SKM-1 (cell line): ENCODE measurements around the gene MUC12.
"Not testable (repeated sequence)": the region's sequence is repeated elsewhere in the genome, so short reads cannot be mapped to it uniquely, and the experiment has no call there.

Experiments used
- DNase-seq: peaks from one replicate; lab custom pipeline; 2025; ENCODE audit not compliant: unreplicated experiment; lab: John Stamatoyannopoulos, UW

Gene MUC12

GRCh38 chr7:100969066-100969615, at the start of gene MUC12:
MUC12 (plus strand) TSS chr7:100969565; CDS start chr7:100969623, 58 bp downstream.
- no peak for DNase-seq

- not testable (repeated sequence) for DNase-seq
Measured at GRCh38 chr7:100919779-100920437, 49.5 kb upstream of the MUC12 start.

GRCh38 chr7:100921039-100921438, 48.3 kb upstream of the MUC12 start:
- DNase-seq = no peak

- not testable (repeated sequence) for DNase-seq
Measured at GRCh38 chr7:100923616-100924015, 45.7 kb upstream of the MUC12 start.

DNA sequence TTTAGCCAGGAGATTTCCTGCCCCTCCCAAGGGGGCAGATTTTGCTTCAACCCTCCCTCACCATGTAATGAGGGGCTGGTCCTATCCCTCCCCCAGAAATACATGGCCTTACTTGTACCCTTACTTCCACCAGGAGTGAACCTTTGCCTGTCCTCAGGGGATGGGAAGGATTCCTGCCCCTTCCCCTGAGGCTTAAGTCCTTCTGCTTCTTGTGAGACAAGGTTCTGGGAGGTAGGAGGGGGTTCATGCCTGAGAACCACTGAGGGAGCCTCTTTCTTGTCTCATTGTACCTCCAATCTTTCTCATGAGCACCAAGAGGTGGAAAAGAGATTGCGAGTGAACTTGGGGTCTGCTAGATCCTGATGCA, 39.6 kb upstream of the MUC12 start:
- no peak for DNase-seq

- no peak for DNase-seq
Measured at GRCh38 chr7:100933734-100934133, 35.6 kb upstream of the MUC12 start.

DNA sequence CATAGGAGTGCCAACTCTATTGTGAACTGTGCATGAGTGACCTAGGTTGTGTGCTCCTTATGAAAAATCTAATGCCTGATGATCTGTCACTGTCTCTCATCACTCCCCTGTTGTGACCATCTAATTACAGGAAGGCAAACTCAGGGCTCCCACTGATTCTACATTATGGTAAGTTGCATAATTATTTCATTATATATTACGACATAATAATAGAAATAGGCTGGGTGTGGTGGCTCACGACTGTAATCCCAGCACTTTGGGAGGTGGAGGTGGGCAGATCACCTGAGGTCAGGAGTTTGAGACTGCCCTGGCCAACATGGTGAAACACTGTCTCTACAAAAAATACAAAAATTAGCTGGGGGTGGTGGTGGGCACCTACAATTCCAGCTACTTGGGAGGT, 34.0 kb upstream of the MUC12 start:
- DNase-seq = not testable (repeated sequence)

DNA sequence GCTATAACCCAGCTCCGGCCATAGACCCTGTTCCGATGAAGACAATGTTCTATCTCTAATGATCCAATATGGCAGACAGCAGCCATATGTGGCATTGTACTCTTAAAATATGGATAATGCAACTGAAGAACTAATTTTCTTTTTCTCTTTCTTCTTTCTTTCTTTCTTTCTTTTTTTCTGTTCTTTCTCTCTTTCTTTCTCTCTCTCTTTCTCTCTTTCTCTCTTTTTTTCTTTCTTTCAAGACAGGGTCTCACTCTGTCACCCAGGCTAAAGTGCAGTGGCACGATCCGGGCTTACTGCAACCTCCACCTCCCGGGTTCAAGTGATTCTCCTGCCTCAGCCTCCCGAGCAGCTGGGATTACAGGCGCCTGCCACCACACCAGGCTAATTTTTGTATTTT, 33.2 kb upstream of the MUC12 start:
- DNase-seq = not testable (repeated sequence)

- DNase-seq = no peak
Measured at GRCh38 chr7:100942045-100942774, 27.2 kb upstream of the MUC12 start.

GRCh38 chr7:100943693-100944092, 25.7 kb upstream of the MUC12 start:
- DNase-seq = no peak

DNA sequence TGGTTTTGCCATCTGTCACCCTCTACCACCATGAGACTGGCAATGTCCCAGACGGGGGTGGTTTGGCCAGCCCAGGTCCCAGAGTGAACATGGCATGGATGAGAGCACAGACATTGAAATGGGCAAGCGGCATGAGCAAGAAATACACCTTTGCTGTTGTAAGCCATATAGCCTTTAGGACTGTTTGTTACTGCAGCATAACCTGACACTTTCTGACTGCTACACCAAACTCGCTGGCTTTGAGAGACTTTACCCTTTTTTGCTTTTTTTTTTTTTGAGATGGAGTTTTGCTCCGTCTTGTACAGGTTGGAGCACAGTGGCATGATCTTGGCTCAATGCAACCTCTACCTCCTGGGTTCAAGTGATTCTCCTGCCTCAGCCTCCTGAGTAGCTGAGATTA, 25.2 kb upstream of the MUC12 start:
- DNase-seq = no peak

GRCh38 chr7:100946111-100946510, 23.3 kb upstream of the MUC12 start:
- no peak for DNase-seq

- no peak for DNase-seq
Measured at GRCh38 chr7:100946766-100947365, 22.5 kb upstream of the MUC12 start.

GRCh38 chr7:100947792-100948191, 21.6 kb upstream of the MUC12 start:
- DNase-seq = no peak

DNA sequence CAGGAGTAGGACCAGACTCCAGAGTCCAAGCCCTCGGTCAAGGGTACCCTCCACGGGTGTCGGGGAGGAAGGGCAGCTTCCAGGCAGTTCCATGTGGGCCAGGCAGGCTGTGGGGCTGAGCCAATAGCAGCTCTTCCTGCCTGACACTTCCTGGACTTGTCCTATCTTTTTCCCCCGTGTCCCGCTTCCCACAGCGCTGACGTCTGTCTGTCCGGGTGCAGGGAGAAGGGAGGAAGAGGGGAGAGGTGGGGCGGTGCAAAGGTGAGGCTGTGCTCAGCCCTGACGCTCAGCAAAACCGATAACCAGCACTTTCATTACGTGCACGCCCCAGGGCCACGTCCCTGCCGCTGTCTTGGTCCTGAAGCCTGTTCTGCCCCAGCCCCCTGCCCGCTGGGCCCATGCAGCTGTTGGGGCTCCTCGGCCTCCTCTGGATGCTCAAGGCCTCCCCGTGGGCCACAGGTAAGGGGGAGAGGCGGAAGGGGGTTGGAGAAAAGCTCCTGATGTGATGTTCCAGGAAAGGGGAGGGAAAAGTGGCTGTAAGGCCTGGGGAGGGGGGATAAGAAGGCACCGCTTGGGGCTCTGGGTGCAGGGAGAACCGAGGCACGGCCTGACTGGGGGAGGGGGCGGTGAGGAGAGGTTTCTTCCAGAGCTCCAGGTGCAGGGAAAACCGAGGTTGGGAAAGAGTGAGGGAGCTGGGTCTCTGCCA, 20.0 kb upstream of the MUC12 start, which contains the start of gene MUC3A:
MUC3A (plus strand) TSS at position 308 of the 706 bp plus-strand sequence; CDS start at position 399, 91 bp downstream.
- DNase-seq = no peak

DNA sequence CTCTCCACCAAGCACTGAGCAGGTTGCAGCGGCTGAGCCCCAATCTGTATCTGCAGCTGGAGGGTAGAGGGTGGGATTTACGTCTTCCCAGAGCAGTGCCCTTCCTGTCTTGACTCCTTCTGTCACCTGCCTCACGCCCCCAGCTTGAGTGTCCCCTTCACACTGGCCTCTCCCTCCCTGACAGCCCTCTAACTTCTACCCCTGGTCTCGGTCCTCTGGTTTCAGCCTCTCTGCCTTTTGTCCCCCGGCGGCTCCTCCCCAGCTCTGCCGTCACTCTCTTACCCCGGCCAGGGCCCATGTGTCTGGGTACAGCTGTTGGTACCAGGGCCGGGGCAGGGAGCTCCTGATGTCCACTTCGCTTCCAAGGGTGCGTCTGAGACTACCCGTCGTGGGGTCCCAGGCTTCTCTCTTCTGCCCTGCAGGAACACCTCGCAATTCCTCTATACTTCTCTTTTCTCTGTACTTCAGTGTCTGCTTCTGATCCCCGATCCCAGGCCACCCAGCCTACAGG, 19.4 kb upstream of the MUC12 start:
- no peak for DNase-seq

- no peak for DNase-seq
Measured at GRCh38 chr7:100951172-100951571, 18.2 kb upstream of the MUC12 start.

DNA sequence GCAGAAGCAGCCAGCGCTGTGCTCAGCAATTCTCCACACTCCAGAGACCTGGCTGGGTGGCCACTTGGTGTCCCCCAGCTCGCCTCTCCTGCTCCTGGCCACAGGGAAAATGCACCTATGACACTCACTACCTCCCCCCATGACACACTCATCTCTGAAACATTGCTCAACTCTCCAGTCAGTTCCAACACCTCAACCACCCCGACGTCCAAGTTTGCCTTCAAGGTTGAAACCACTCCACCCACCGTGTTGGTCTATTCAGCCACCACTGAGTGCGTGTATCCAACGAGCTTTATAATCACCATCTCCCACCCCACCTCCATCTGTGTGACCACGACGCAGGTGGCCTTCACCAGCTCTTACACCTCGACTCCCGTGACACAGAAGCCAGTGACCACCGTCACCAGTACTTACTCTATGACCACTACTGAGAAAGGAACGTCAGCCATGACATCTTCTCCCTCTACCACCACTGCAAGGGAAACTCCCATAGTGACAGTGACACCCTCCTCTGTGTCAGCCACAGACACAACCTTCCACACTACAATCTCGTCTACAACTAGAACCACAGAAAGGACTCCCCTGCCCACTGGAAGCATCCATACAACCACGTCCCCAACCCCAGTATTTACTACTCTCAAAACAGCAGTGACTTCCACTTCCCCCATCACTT, 17.3 kb upstream of the MUC12 start:
- no peak for DNase-seq

- no peak for DNase-seq
Measured at GRCh38 chr7:100952641-100953040, 16.7 kb upstream of the MUC12 start.

- no peak for DNase-seq
Measured at GRCh38 chr7:100957832-100958421, 11.4 kb upstream of the MUC12 start.
